Measurements from ENCODE around the gene MAST3.

MAST3 gene

GRCh38 chr19:18065173-18065495 lies 32.4 kb upstream of the MAST3 start:
- TF ChIP-seq CTCF (conservative IDR thresholded peaks at IDR 0.05; ENCODE audit: low read length), result no peak
- TF ChIP-seq EZH2phosphoT487 (IDR thresholded peaks at IDR 0.05; ENCODE audit: borderline replicate concordance), result no peak
- no peaks in the 10 kb centered on the region for H4K20me1 ChIP-seq (ENCODE audit: insufficient read depth, low read length, poor library complexity, severe bottlenecking)
- no peak overlapping the region for H3K9ac ChIP-seq (ENCODE audit: low read depth, low read length, poor library complexity, severe bottlenecking)
- no peaks in the 10 kb centered on the region for H3K27me3 ChIP-seq (ENCODE audit: insufficient read depth, low read length, poor library complexity, severe bottlenecking)
- no peaks in the 10 kb centered on the region for H3K9me3 ChIP-seq (ENCODE audit: insufficient read depth, low read depth, low read length)
- no peak overlapping the region for H2AFZ ChIP-seq (ENCODE audit: low read length)
- no peaks in the 10 kb centered on the region for H3K79me2 ChIP-seq (ENCODE audit: insufficient read depth, low read length)
- no peak overlapping the region for H3K4me3 ChIP-seq (ENCODE audit: low read length, poor library complexity, severe bottlenecking)
- H3F3A ChIP-seq (ENCODE audit: low read depth), result no peaks in the 10 kb centered on the region
- no peak overlapping the region for H3K4me2 ChIP-seq (ENCODE audit: low read depth, low read length, poor library complexity, severe bottlenecking)
- no peaks in the 10 kb centered on the region for H3K4me1 ChIP-seq (ENCODE audit: insufficient read depth, low read length, poor library complexity, severe bottlenecking)
- no peaks in the 10 kb centered on the region for H3K36me3 ChIP-seq (ENCODE audit: insufficient read depth, low read length)
- no peaks in the 10 kb centered on the region for H3K9me2 ChIP-seq (replicated peaks; ENCODE audit: low read depth, low read length)

- Histone ChIP-seq H3K4me3 (ENCODE audit: low read length, poor library complexity, severe bottlenecking) (no peak overlapping the region), H4K20me1 (ENCODE audit: insufficient read depth, low read length, poor library complexity, severe bottlenecking) (no peaks in the 10 kb centered on the region), H3K79me2 (ENCODE audit: insufficient read depth, low read length) (no peaks in the 10 kb centered on the region), H3K9me3 (ENCODE audit: insufficient read depth, low read depth, low read length) (no peaks in the 10 kb centered on the region), H3K27me3 (ENCODE audit: insufficient read depth, low read length, poor library complexity, severe bottlenecking) (no peaks in the 10 kb centered on the region), H3K9ac (ENCODE audit: low read depth, low read length, poor library complexity, severe bottlenecking) (no peak overlapping the region), H3K9me2 (replicated peaks; ENCODE audit: low read depth, low read length) (no peaks in the 10 kb centered on the region), H3F3A (ENCODE audit: low read depth) (no peaks in the 10 kb centered on the region), H2AFZ (ENCODE audit: low read length) (no peak overlapping the region), H3K36me3 (ENCODE audit: insufficient read depth, low read length) (no peaks in the 10 kb centered on the region), H3K4me2 (ENCODE audit: low read depth, low read length, poor library complexity, severe bottlenecking) (no peak overlapping the region), H3K4me1 (ENCODE audit: insufficient read depth, low read length, poor library complexity, severe bottlenecking) (peaks cover 6% of the 10 kb centered on the region)
- TF ChIP-seq CTCF (conservative IDR thresholded peaks at IDR 0.05; ENCODE audit: low read length) (no peak), EZH2phosphoT487 (IDR thresholded peaks at IDR 0.05; ENCODE audit: borderline replicate concordance) (no peak)
Observed at GRCh38 chr19:18068395-18068794, 29.2 kb upstream of the MAST3 start.

- Histone ChIP-seq H3K36me3 (ENCODE audit: insufficient read depth, low read length) (no peaks in the 10 kb centered on the region), H3K9me3 (ENCODE audit: insufficient read depth, low read depth, low read length) (no peaks in the 10 kb centered on the region), H2AFZ (ENCODE audit: low read length) (no peak overlapping the region), H3K79me2 (ENCODE audit: insufficient read depth, low read length) (no peaks in the 10 kb centered on the region), H3K9me2 (replicated peaks; ENCODE audit: low read depth, low read length) (no peaks in the 10 kb centered on the region), H3K4me2 (ENCODE audit: low read depth, low read length, poor library complexity, severe bottlenecking) (no peak overlapping the region), H4K20me1 (ENCODE audit: insufficient read depth, low read length, poor library complexity, severe bottlenecking) (no peaks in the 10 kb centered on the region), H3K4me1 (ENCODE audit: insufficient read depth, low read length, poor library complexity, severe bottlenecking) (peaks cover 7% of the 10 kb centered on the region), H3K4me3 (ENCODE audit: low read length, poor library complexity, severe bottlenecking) (no peak overlapping the region), H3K9ac (ENCODE audit: low read depth, low read length, poor library complexity, severe bottlenecking) (no peak overlapping the region), H3F3A (ENCODE audit: low read depth) (no peaks in the 10 kb centered on the region), H3K27me3 (ENCODE audit: insufficient read depth, low read length, poor library complexity, severe bottlenecking) (no peaks in the 10 kb centered on the region)
- TF ChIP-seq CTCF (conservative IDR thresholded peaks at IDR 0.05; ENCODE audit: low read length) (no peak), EZH2phosphoT487 (IDR thresholded peaks at IDR 0.05; ENCODE audit: borderline replicate concordance) (no peak)
Observed at GRCh38 chr19:18069383-18069782, 28.2 kb upstream of the MAST3 start.
